Thyroid gland (tissue), 4 donors: ENCODE data around the gene DUSP12. TPM values are rescaled to one million over a fixed set of nuclear protein-coding genes. Genes with fewer than 3 reads are reported as not detected.
A peak's percentile ranks its signal among the peaks of the same experiment; 100 is the strongest.

Source experiments
- DNase-seq, 2 donors: peaks; one replicate each; pipeline ENCODE4 v3.0.0-alpha.2; 2019
- H3K27ac ChIP-seq, 3 donors: fragments of 200-600 bp; sonication (generic); 1 replicate in 2 of 3; 2 replicates in 1 of 3; pipeline ENCODE4 v1.5.1; 2016 to 2019; ENCODE audit warnings: mild to moderate bottlenecking in 1 of 3, moderate library complexity in 1 of 3
- H3K27me3 ChIP-seq: fragments of 200-600 bp; sonication (generic); one replicate; pipeline ENCODE4 v1.5.1; 2019
- H3K36me3 ChIP-seq, 2 donors: fragments of 200-600 bp; sonication (generic); one replicate each; pipeline ENCODE4 v1.5.1; 2016 to 2019
- H3K4me1 ChIP-seq, 2 donors: fragments of 200-600 bp; sonication (generic); one replicate each; pipeline ENCODE4 v1.5.1; 2017 to 2019
- H3K4me3 ChIP-seq, 3 donors: fragments of 200-600 bp; sonication (generic); replicated peaks in 1 of 3; 1 replicate in 2 of 3; 2 replicates in 1 of 3; pipeline ENCODE4 v1.5.1; 2016; ENCODE audit warnings: mild to moderate bottlenecking in 1 of 3
- H3K9me3 ChIP-seq: fragments of 200-600 bp; sonication (generic); one replicate; pipeline ENCODE4 v1.5.1; 2017
- POLR2A ChIP-seq, 2 donors: fragments of 450-650 bp; IDR thresholded peaks; one replicate each; pipeline ENCODE4 v1.6.1; 2017; ENCODE audit warnings: antibody characterized with exemption in 2 of 2, mild to moderate bottlenecking in 2 of 2, moderate library complexity in 1 of 2
- WGBS, 2 donors: methylation state at CpG; one replicate each; pipeline ENCODE4 v1.1.5; 2017; 5-methylcytosine and 5-hydroxymethylcytosine counted together
- intact Hi-C: fragments of 100-400 bp; cut with DNase I; formaldehyde crosslinking; loops from one replicate; pipeline ENCODE4 v1.15.1; 2023
- total RNA-seq, 4 donors: library from RNA; depleted of rRNA; stranded (reverse); fragments of >200 nt; gene quantifications; one replicate each; pipeline ENCODE4 v1.2.3, GENCODE V29; 2016
- TF ChIP-seq, protein P1 (sequence below), 6 experiments: fragments of 200-600 bp in 3 of 6; fragments of 450-650 bp in 3 of 6; sonication (generic) in 3 of 6; IDR thresholded peaks; one replicate each; pipeline ENCODE4 v1.5.1; 2016 to 2019; ENCODE audit warnings: antibody characterized with exemption in 6 of 6, mild to moderate bottlenecking in 2 of 6, inconsistent platforms in 1 of 6, moderate library complexity in 1 of 6

DUSP12 gene
- total RNA-seq, 4 donors from 2014 or later = 36.6 to 53.7 (median 39.8) TPM

DNA sequence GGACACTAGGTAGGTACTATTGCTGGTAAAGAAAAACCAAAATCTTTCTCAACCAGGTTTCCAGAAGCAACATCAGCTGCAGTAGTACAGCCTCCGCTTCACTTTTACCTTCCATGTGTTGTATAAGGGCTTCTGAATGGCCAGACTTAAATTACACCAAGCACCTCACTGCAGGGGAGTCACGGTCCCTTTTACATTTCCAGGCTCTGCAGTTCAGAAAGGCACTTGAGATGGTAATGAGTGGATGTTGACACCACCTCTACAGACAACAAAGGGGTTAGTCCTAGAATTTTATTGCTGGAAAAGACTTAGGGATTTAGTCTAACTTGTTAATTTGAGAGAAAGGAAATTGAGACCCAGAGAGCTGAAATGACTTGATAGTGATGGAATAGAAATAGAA is 12.0 kb upstream of the DUSP12 start:
- WGBS, 2 donors = 51 to 61% methylated on average over 2 of the region's 2 CpGs
- Histone ChIP-seq H3K4me1 (no peaks in the 10 kb centered on the region), H3K4me3 (no peak overlapping the region), H3K9me3 (no peaks in the 10 kb centered on the region), H3K27ac (no peak overlapping the region), H3K27me3 (no peaks in the 10 kb centered on the region), H3K36me3 (no peaks in the 10 kb centered on the region)
- TF ChIP-seq, protein P1, sequence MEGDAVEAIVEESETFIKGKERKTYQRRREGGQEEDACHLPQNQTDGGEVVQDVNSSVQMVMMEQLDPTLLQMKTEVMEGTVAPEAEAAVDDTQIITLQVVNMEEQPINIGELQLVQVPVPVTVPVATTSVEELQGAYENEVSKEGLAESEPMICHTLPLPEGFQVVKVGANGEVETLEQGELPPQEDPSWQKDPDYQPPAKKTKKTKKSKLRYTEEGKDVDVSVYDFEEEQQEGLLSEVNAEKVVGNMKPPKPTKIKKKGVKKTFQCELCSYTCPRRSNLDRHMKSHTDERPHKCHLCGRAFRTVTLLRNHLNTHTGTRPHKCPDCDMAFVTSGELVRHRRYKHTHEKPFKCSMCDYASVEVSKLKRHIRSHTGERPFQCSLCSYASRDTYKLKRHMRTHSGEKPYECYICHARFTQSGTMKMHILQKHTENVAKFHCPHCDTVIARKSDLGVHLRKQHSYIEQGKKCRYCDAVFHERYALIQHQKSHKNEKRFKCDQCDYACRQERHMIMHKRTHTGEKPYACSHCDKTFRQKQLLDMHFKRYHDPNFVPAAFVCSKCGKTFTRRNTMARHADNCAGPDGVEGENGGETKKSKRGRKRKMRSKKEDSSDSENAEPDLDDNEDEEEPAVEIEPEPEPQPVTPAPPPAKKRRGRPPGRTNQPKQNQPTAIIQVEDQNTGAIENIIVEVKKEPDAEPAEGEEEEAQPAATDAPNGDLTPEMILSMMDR (IDR thresholded peaks at IDR 0.05) = no peak
- no peak for TF ChIP-seq POLR2A (IDR thresholded peaks at IDR 0.05)
- DNase-seq = no peak
- intact Hi-C loops = no loop called here

DNA sequence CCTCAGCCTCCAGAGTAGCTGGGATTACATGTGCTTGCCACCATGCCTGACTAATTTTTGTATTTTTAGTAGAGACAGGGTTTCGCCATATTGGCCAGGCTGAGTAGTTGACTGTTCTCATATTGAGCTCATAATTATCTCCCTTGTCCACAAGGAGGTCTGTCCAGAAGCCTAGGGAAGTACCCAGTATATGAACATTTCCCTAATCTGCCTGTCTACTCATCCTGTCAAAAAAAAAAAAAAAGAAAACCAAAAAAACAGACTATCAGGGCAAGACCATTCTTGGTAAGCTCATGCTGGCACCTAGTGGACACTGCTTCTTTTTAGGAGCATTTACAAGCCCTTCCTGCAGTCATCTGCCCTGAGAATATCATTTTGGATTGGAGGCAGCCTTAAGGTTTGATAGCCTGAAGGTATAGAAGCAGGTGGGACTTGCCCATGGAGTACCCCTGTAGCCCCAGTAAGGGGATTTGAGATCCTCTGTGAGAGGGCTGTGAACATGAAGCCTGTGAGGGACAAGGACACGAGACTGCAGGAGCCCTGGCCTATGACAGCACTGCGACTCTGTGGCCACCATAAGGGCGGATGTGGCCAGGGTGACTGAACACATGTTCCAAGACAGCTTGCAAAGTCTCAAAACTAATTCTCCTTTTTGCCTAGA is 10.8 kb upstream of the DUSP12 start:
- no peak for TF ChIP-seq POLR2A (IDR thresholded peaks at IDR 0.05)
- TF ChIP-seq, protein P1 (IDR thresholded peaks at IDR 0.05) = peak in 1 of 6 experiments; percentile 22
- Histone ChIP-seq H3K4me3 (no peak overlapping the region), H3K27ac (no peak overlapping the region), H3K4me1 (no peaks in the 10 kb centered on the region), H3K9me3 (no peaks in the 10 kb centered on the region), H3K36me3 (no peaks in the 10 kb centered on the region), H3K27me3 (no peaks in the 10 kb centered on the region)
- DNase-seq = peak; percentile 10 to 20
- 77 to 79% methylated on average over 4 of the region's 4 CpGs for WGBS, 2 donors
- intact Hi-C loops = no loop called here

- no peak for TF ChIP-seq POLR2A (IDR thresholded peaks at IDR 0.05)
- TF ChIP-seq, protein P1 (IDR thresholded peaks at IDR 0.05) = no peak
- 63 to 72% methylated on average over 8 of the region's 8 CpGs for whole genome bisulfite sequencing, 2 donors
- H3K9me3 ChIP-seq = no peaks in the 10 kb centered on the region
- no peaks in the 10 kb centered on the region for H3K27me3 ChIP-seq
- no peak for DNase-seq
- intact Hi-C loops = loop anchor here (10.0 kb wide), 1 partner anchor 255 kb away; no protein-coding TSS in a partner anchor
- no peak overlapping the region for H3K4me3 ChIP-seq
- no peaks in the 10 kb centered on the region for H3K36me3 ChIP-seq
- H3K27ac ChIP-seq = no peak overlapping the region
- no peaks in the 10 kb centered on the region for H3K4me1 ChIP-seq
These were observed 9.6 kb upstream of the DUSP12 start for GRCh38 chr1:161739865-161740566.

- Histone ChIP-seq H3K4me1 (no peaks in the 10 kb centered on the region), H3K27ac (no peak overlapping the region), H3K4me3 (no peak overlapping the region), H3K9me3 (no peaks in the 10 kb centered on the region), H3K36me3 (no peaks in the 10 kb centered on the region), H3K27me3 (no peaks in the 10 kb centered on the region)
- intact Hi-C loops = loop anchor here (10.0 kb wide), 1 partner anchor 256 kb away; no protein-coding TSS in a partner anchor
- no peak for DNase-seq
- WGBS, 2 donors = 75 to 86% methylated on average over 6 of the region's 6 CpGs
- TF ChIP-seq POLR2A (IDR thresholded peaks at IDR 0.05) = no peak
- TF ChIP-seq, protein P1 (IDR thresholded peaks at IDR 0.05) = no peak
These were observed 8.7 kb upstream of the DUSP12 start for GRCh38 chr1:161740921-161741320.

DNA sequence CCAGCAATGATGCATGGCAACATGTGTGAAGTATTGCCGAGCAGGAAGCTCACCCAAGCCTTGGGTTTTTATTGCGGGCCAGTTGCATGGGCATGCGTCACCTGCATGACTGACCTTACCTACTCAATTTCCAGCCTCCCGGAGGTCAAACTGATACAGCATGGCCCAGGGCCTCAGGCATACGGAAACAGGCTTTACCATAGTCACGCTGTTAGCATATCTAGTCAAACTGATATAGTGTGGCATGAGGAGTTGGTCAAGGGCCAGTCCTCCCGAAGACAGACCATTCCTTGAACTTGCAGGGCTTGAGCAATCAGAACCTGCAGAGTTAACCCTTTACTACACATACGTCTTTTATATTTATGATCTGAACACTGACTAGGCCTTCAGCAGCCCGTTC is 6.4 kb upstream of the DUSP12 start:
- no peak overlapping the region for H3K4me3 ChIP-seq
- no peaks in the 10 kb centered on the region for H3K36me3 ChIP-seq
- WGBS, 2 donors = 75 to 84% methylated on average over 9 of the region's 9 CpGs
- no peak overlapping the region for H3K27ac ChIP-seq
- intact Hi-C loops = loop anchor here (10.0 kb wide), 1 partner anchor 258 kb away; no protein-coding TSS in a partner anchor
- no peaks in the 10 kb centered on the region for H3K27me3 ChIP-seq
- no peaks in the 10 kb centered on the region for H3K9me3 ChIP-seq
- DNase-seq = no peak
- TF ChIP-seq, protein P1 (IDR thresholded peaks at IDR 0.05) = no peak
- TF ChIP-seq POLR2A (IDR thresholded peaks at IDR 0.05) = no peak
- no peaks in the 10 kb centered on the region for H3K4me1 ChIP-seq
